A673 (cell line): ENCODE data around the gene SPINK4. TPM values are rescaled to one million over a fixed set of nuclear protein-coding genes. Genes with fewer than 3 reads are reported as not detected.

Experiments
- Bru-seq: library from RNA; stranded (reverse); fragments of 400-500 nt; gene quantifications from one replicate; lab custom pipeline; 2021; lab: Mats Ljungman, UMichigan
- BruChase-seq, 2 experiments: library from RNA; stranded (reverse); fragments of 400-500 nt; gene quantifications; one replicate each; lab custom pipeline; 2021; lab: Mats Ljungman, UMichigan
- BruUV-seq: library from RNA; stranded (reverse); fragments of 400-500 nt; replicated peaks from 2 replicates; lab custom pipeline; 2021; lab: Mats Ljungman, UMichigan
- CTCF ChIA-PET: fragments of 300-600 bp; sonication (Branson Sonifier 250); formaldehyde crosslinking; loops from one replicate; lab custom pipeline; 2022; ENCODE audit warnings: antibody characterized with exemption; lab: Charles Lee
- POLR2A ChIA-PET: fragments of 300-600 bp; sonication (Branson Sonifier 250); formaldehyde crosslinking; loops from one replicate; lab custom pipeline; 2022; ENCODE audit warnings: antibody characterized with exemption; ENCODE audit not compliant: low non-redundant PET; lab: Charles Lee
- DNase-seq: peaks from one replicate; pipeline ENCODE4 v3.0.0-alpha.2; 2015; ENCODE audit warnings: low spot score
- H3K27ac ChIP-seq: fragments of 200-600 bp; sonication (generic); 2 replicates; pipeline ENCODE4 v1.5.1; 2016; ENCODE audit warnings: mixed run types, low read depth, mild to moderate bottlenecking, mixed read lengths, antibody characterized with exemption, low read length; ENCODE audit not compliant: poor library complexity, severe bottlenecking
- H3K27me3 ChIP-seq: fragments of 200-600 bp; sonication (generic); replicated peaks from 2 replicates; pipeline ENCODE4 v1.6.1; 2017; ENCODE audit warnings: mixed run types, low read depth, mild to moderate bottlenecking, mixed read lengths, antibody characterized with exemption, low read length; ENCODE audit not compliant: insufficient read depth, poor library complexity
- H3K36me3 ChIP-seq: fragments of 200-600 bp; sonication (generic); 2 replicates; pipeline ENCODE4 v1.6.1; 2016; ENCODE audit warnings: mixed run types, mild to moderate bottlenecking, mixed read lengths, antibody characterized with exemption, low read length; ENCODE audit not compliant: insufficient read depth, poor library complexity, severe bottlenecking
- H3K4me1 ChIP-seq: fragments of 200-600 bp; sonication (generic); 2 replicates; pipeline ENCODE4 v1.6.1; 2017; ENCODE audit warnings: mixed run types, mild to moderate bottlenecking, mixed read lengths, antibody characterized with exemption, low read length; ENCODE audit not compliant: insufficient read depth, poor library complexity, severe bottlenecking
- H3K4me3 ChIP-seq: fragments of 200-600 bp; sonication (generic); 2 replicates; pipeline ENCODE4 v1.5.1; 2016; ENCODE audit warnings: low read depth, mixed run types, mild to moderate bottlenecking, mixed read lengths, low read length; ENCODE audit not compliant: poor library complexity, severe bottlenecking
- H3K9me3 ChIP-seq: fragments of 200-600 bp; sonication (generic); 2 replicates; pipeline ENCODE4 v1.6.1; 2016; ENCODE audit warnings: mixed run types, low read depth, mild to moderate bottlenecking, mixed read lengths, antibody characterized with exemption, low read length; ENCODE audit not compliant: poor library complexity, severe bottlenecking
- CTCF ChIP-seq: fragments of 300-800, 200-600 bp; sonication (generic); conservative IDR thresholded peaks from 2 replicates; pipeline ENCODE4 v1.5.1; 2017; ENCODE audit warnings: low read depth, mild to moderate bottlenecking, antibody characterized with exemption, low read length, moderate library complexity, mixed read lengths
- EZH2 ChIP-seq: fragments of 200-600 bp; sonication (generic); IDR thresholded peaks from 2 replicates; pipeline ENCODE4 v1.6.1; 2017; ENCODE audit warnings: borderline replicate concordance, low read depth, mild to moderate bottlenecking, mixed read lengths, antibody characterized with exemption, low read length; ENCODE audit not compliant: poor library complexity, severe bottlenecking
- intact Hi-C: fragments of 100-400 bp; cut with micrococcal nuclease; formaldehyde crosslinking; loops from one replicate; pipeline ENCODE4 v1.10.0; 2022; ENCODE audit not compliant: unreplicated experiment
- long read RNA-seq: library from polyadenylated mRNA; stranded (forward); transcript quantifications from one replicate; pipeline ENCODE4 v2.0.0, GENCODE V29; 2022
- total RNA-seq: library from RNA; stranded (reverse); gene quantifications from 2 replicates; pipeline ENCODE4 v1.2.3, GENCODE V29; 2021

The SPINK4 gene
- total RNA-seq (not detected in 2 replicates), Bru-seq, nascent RNA (not detected), BruChase-seq, experiment 1, labeled RNA remaining after a 2-hour chase (not detected), BruChase-seq, experiment 2, labeled RNA remaining after a 6-hour chase (percentile 7 among the genes with signal in this experiment)
- long read RNA-seq, partial matches to known transcripts, result 0 of 1 reads
- long read RNA-seq, other reads (novel, unspliced or antisense), result 1 of 1 reads

DNA sequence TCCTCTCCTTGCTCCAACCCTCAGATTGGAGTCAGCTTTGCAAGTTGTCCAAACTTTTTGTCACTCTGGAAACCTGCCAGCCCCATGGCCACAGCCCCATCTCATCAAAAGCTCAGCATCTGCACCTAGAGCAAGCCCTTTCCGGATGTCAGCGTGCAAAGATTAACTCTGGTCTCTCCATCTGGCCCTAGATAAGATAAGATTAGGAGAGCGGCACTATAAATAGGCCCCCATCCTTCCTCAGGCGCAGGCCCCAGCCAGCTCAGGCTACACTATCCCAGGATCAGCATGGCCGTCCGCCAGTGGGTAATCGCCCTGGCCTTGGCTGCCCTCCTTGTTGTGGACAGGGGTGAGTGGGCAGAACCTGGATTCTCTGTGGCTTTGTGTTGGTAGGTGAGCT, at the start of gene SPINK4:
SPINK4 (plus strand) TSS at position 247 of the 400 bp plus-strand sequence; CDS start at position 289, 42 bp downstream.
- TF ChIP-seq EZH2 (no peak), CTCF (no peak)
- Histone ChIP-seq H3K27ac (no peak within 1 kb of the TSS), H3K9me3 (no peaks in the 10 kb centered on the region), H3K4me1 (no peaks in the 10 kb centered on the region), H3K27me3 (no peaks in the 10 kb centered on the region), H3K4me3 (no peak within 1 kb of the TSS), H3K36me3 (no peaks in the 10 kb centered on the region)
- ChIA-PET POLR2A (no interaction called here), CTCF (no interaction called here)
- intact Hi-C loops, result no loop called here
- BruUV-seq, result no TSS peak
- DNase-seq, result no peak

DNA sequence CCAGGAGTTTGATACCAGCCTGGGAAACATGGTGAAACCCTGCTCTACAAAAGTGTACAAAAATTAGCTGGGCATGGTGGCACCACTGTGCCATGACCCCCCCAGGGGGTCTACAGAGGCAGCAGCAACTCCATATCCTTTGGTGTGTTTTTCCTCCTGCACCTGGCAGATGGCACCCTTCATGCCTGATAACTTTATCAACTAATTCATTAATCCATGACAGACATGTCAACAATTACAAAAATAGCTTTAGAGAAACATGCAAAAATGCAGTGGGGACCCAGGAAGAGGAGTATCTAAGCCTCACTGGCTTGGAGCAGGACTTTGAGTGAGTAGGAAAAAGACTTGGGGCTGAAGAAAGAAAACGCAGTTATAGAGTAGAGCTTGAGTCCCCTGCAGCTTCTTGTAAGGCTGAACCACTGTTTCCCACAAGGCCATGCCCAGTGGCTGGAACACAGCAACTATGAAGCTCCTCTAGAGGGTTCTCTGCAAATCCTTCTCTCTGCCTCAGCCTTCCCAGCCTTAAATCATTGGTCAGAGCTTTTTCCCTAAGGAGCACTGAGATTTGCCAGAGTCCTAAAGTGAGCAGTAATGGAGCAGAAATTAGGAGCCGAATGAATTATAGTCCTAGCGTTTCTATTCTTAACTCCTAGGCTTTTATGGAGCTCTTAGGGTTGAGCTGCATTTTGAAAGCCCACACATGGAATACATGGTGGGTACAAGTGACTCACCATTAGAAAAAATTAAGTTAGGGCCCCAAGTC, 47.3 kb upstream of the SPINK4 start:
- Histone ChIP-seq H3K9me3 (no peaks in the 10 kb centered on the region), H3K27ac (no peak overlapping the region), H3K4me3 (no peak overlapping the region), H3K4me1 (no peaks in the 10 kb centered on the region), H3K27me3 (no peaks in the 10 kb centered on the region), H3K36me3 (no peaks in the 10 kb centered on the region)
- intact Hi-C loops, result no loop called here
- no TSS peak for BruUV-seq
- TF ChIP-seq CTCF (no peak), EZH2 (no peak)
- no peak for DNase-seq
- POLR2A ChIA-PET, result no interaction called here
- CTCF ChIA-PET, result no interaction called here

DNA sequence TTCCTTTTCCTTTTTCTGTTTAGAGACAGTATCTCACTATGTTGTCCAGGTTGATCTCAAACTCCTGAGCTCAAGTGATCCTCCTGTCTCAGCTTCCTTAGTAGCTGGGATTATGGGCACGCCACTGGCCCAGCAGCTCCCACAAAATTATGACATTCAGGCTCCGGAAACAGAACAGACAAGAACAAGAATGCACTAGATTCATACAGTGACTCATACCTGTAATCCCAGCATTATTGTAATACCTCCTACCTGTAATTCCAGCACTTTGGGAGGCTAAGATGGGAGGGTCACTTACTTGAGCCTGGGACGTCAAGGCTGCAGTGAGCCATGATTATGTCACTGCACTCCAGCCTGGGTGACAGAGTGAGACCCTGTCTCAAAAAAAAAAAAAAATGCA, 46.1 kb upstream of the SPINK4 start:
- Histone ChIP-seq H3K27me3 (no peaks in the 10 kb centered on the region), H3K36me3 (no peaks in the 10 kb centered on the region), H3K4me3 (no peak overlapping the region), H3K9me3 (no peaks in the 10 kb centered on the region), H3K4me1 (no peaks in the 10 kb centered on the region), H3K27ac (no peak overlapping the region)
- intact Hi-C loops, result no loop called here
- ChIA-PET CTCF (no interaction called here), POLR2A (no interaction called here)
- BruUV-seq, result no TSS peak
- TF ChIP-seq EZH2 (no peak), CTCF (no peak)
- DNase-seq, result no peak
